Measurements from ENCODE around the gene CCDC157.

GRCh38 chr22:30337461-30337778 lies 19.4 kb upstream of the CCDC157 start:
- TF ChIP-seq RARB (CRISPR knock-in tag; IDR thresholded peaks at IDR 0.05), result no peak
- no peak for TF ChIP-seq ZC3H10 (CRISPR knock-in tag; IDR thresholded peaks at IDR 0.05)
- TF ChIP-seq ZFP30 (CRISPR knock-in tag; IDR thresholded peaks at IDR 0.05), result no peak
- TF ChIP-seq GLIS3 (CRISPR knock-in tag; IDR thresholded peaks at IDR 0.05), result no peak
- TF ChIP-seq TOX (CRISPR knock-in tag; IDR thresholded peaks at IDR 0.05; ENCODE audit: borderline replicate concordance), result no peak
- TF ChIP-seq POU6F1 (CRISPR knock-in tag; IDR thresholded peaks at IDR 0.05; ENCODE audit: borderline replicate concordance, low read depth), result no peak
- TF ChIP-seq, protein P1, sequence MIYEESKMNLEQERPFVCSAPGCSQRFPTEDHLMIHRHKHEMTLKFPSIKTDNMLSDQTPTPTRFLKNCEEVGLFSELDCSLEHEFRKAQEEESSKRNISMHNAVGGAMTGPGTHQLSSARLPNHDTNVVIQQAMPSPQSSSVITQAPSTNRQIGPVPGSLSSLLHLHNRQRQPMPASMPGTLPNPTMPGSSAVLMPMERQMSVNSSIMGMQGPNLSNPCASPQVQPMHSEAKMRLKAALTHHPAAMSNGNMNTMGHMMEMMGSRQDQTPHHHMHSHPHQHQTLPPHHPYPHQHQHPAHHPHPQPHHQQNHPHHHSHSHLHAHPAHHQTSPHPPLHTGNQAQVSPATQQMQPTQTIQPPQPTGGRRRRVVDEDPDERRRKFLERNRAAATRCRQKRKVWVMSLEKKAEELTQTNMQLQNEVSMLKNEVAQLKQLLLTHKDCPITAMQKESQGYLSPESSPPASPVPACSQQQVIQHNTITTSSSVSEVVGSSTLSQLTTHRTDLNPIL (CRISPR knock-in tag; IDR thresholded peaks at IDR 0.05; ENCODE audit: low read depth), result no peak
- no peak for TF ChIP-seq BACH2 (CRISPR knock-in tag; IDR thresholded peaks at IDR 0.05; ENCODE audit: borderline replicate concordance)
- no peak for TF ChIP-seq ZNF70 (CRISPR knock-in tag; IDR thresholded peaks at IDR 0.05)
- TF ChIP-seq CSDC2 (CRISPR knock-in tag; IDR thresholded peaks at IDR 0.05), result no peak
- TF ChIP-seq ESRRG (CRISPR knock-in tag; IDR thresholded peaks at IDR 0.05), result no peak
- TF ChIP-seq PPARA (CRISPR knock-in tag; IDR thresholded peaks at IDR 0.05; ENCODE audit: borderline replicate concordance), result no peak
- TF ChIP-seq ZFP3 (CRISPR knock-in tag; IDR thresholded peaks at IDR 0.05), result no peak

Data from SK-N-SH treated with all-trans-retinoic acid at 6 μM for 48 hours (cell line).